Head of caudate nucleus (tissue), 42 donors: ENCODE data around the gene GJD2.

Experiments used
- DNase-seq, 42 donors: peaks; one replicate each; pipeline versions ENCODE4 v3.0.0 to v3.0.0-alpha.2; 2020 to 2021; ENCODE audit warnings: mixed read lengths in 7 of 42
- intact Hi-C: fragments of 100-400 bp; cut with DNase I; formaldehyde crosslinking; loops from one replicate; pipeline ENCODE4 v1.15.0; 2022

The GJD2 gene

DNA sequence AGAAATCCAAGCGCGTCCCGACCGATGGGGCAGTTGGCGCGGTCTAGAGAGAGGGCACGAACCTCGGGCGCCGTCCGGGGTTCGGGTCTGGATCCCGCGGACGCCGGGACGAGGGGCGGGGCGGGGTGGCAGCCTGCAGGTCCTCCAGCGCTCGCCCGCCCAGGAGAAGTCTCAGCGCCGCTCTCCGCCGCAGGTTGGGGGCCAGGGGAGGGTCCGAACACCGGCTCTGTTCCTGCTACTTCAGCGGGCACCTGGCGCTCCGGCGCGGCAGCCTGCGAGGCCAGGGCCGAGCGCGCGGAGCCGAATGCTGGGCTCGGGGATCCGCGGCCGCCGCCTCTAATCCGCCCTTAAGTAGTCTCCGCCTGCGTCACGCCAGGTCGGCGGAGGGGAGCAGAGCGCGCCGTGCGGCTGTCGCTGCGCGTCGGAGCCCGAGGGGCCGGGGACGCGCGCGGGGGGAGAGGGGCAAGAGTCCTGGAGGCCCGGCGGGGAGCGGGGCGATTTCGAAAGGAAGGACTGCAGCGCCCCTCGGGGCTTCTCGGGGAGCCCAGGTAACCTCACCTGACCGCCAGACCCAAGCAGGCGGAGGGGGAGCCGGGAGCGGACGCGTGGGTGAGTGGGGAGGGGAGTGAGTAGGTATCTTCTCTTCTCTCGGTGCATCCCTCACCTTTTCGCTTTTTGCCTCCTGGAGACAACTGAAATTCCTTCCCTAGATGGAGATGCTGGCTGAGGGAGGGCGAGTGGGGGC lies at the start of gene GJD2:
Gene GJD2 (minus strand): TSS at position 325 of the 745 bp plus-strand sequence. CDS start 510 bp downstream, outside the sequence.
- DNase-seq, result peak in 33 of 42 donors; percentile 5 to 63 (median 25)
- intact Hi-C loops, result no loop called here

- no peak for DNase-seq
- intact Hi-C loops, result no loop called here
Observed at GRCh38 chr15:34804113-34804512, 49.3 kb upstream of the GJD2 start.

DNA sequence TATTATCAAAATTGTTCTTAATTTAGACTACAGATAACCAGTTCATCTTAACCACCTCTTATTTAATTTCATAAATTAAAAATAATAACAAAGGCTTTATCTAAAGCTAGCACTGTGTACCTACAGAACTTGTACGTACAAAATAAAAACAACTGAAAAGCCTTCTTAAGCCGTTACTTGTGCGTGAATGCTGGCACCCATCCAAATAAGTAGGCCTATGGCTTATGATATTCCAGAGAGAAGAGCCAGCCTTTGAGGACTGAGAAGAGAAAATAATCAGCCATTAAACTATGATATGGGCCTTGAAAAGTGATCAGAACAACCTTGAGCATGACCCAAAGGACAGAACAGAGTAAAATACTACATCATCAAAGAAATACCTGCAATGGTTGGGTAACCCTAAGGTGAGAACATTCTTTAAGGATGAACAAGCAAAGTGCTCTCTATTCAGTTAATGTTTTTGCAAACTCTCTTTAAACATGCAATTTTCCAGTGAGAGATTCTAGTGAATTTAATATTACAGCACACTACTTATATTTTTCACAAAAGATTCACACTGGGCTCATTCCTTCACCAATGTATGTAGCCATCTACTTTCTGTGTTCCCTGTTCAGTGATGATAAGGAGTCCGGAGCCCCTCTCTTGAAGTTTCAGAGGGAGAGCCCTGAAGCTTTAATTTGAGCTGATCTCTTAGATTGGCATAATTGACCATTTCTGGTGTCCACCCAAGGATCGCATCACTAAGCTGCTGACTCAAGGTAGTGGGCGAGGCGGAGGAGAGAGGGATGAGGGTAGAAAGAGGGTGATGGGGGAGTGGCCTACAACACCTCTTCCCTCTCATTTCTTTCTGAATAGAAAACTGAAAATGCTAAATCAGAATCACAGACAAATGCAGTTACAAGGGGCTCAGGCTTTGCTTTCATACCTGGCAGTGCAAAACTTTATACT lies 48.3 kb upstream of the GJD2 start:
- intact Hi-C loops, result no loop called here
- no peak for DNase-seq

- no peak for DNase-seq
- intact Hi-C loops, result no loop called here
Observed at GRCh38 chr15:34802371-34802770, 47.6 kb upstream of the GJD2 start.

DNA sequence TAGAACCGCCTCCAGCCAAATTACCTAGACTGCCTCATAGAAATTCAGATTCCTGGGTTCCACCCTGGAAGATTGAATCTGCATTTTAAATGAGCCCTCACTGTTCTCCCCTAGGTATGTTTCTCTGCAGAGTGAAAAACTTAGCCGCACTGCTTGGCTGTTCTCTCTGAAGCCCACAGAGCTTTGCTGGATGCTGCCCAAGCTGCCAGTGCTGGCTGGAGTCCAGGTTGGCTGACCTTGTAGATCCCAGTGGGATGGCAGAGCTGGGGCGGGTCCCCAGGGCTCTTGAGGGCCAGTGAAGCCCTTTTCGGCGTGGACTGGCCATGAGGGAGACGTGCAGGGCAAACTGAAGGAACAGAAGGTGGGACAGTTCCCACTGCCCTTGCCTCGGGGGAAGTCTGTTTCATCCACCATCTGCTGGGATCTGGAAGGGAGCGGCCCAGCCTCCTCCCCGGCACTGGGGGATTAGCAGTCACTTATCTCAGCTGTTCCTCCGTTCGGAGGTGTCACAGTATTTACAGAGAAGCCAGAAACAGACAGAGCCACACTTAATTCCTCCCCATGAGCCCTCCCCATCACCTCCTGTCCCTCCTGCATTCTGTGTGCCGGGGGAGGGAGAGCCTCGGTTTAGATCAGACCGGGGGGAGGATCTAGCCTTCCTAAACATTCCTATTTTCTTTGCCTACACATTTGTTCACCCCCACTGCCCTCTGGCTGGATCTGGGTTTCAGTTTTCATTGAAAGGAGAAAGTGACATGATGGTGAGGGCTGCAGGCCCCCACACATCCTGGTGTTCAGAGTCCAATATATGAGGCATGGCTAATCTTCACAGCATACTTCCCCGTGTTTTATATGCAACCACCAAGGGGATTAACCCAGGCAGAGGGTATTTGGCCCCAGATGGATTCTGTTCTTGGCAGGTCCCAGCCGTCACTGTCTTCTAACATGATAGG lies 44.6 kb upstream of the GJD2 start:
- intact Hi-C loops, result no loop called here
- DNase-seq, result peak in 19 of 42 donors; percentile 9 to 45 (median 20)

GRCh38 chr15:34796847-34797435 lies 42.1 kb upstream of the GJD2 start:
- no peak for DNase-seq
- intact Hi-C loops, result no loop called here

DNA sequence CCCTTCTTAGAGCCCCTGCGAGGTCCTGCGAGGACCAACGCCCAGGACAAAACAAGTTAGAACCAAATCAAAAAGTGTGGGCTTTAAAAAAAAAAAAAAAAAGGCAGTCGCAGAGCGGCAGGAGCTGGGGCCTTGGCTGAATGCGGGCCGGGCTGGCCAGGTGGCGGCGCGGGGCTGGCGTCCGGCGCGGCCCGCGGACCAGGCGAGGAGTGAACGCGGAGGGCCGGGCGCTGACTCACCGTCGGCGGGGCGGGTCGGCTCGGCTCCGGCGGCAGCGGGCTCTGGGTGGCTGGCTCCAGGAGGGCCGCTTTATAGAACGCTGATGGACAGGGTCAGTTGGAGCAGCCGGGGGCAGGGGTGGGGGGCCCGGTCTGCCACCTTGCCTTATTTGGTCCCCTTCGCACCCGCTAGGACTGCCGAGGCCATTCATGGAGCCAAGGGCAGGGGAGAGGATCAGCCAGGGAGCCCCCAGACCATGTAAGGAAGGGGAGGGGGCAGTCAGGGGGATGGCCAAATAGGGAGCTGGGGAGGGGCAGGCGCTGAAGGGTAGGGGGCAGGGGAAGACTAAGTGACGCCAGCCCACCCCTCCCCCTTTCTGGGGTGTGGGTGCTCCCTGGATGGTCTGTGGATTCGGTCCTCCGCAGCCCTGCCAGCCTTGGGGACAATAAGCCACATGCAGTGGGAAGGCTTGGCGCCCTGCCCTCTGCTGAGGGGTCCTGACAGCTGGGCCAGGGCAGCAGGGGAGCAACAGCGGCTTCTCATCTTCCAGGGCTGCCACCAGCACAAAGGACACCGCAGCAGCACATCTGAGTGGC lies 40.7 kb upstream of the GJD2 start, which contains the start of gene ACTC1:
Gene ACTC1 (minus strand): TSS at position 283 of the 815 bp plus-strand sequence. CDS start 741 bp downstream, outside the sequence.
- DNase-seq, result peak in 17 of 42 donors; percentile 8 to 58 (median 22)
- intact Hi-C loops, result no loop called here

DNA sequence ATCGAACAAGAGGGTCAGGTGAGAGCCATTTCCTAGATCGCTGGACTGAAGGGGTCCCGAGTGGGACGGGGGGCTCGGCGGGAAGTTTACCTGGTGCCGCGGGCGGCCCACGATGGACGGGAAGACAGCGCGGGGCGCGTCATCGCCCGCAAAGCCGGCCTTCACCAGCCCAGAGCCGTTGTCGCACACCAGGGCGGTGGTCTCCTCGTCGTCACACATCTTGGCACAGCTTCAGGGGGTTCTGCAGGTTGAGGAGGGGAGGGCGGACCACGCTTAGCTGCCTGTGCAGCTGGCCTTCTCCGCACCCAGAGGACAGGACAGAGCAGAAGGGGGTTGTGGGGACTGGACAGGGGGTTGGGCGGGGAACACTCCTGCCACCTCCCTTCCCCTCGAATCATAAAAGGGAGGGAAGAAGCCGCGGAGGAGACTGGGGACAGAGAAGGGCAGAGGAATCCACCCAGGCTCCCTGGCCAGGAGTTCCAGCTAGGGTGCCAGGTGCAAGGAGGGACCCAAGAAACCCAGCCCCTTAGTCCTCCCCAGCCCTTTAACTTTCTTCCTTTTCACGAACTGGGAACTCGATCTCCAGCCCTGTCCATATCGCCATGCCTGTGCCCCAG lies 39.9 kb upstream of the GJD2 start:
- intact Hi-C loops, result no loop called here
- no peak for DNase-seq

DNA sequence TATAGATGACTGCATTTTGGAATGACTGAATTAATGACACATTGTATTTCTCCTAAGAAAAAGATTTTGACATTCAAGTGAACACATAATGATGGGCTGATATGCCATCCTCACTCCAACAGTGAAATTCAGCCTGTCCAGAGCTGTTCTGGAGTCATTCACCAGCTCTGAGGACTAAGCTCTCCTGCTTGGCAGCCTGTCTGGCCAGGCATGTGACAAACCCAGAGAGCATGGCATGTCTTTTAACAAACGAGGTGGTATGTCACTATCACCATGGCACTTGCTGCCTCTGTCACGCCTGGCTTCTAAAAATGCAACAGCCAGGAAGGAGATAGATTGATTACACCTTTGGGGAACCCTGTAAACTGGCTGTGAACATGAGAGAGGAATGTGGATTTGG lies 39.1 kb upstream of the GJD2 start:
- intact Hi-C loops, result no loop called here

GRCh38 chr15:34793071-34793470 lies 38.3 kb upstream of the GJD2 start:
- no peak for DNase-seq
- intact Hi-C loops, result no loop called here

More for the DNA sequence above, 39.1 kb upstream of the GJD2 start:
- no peak for DNase-seq

DNA sequence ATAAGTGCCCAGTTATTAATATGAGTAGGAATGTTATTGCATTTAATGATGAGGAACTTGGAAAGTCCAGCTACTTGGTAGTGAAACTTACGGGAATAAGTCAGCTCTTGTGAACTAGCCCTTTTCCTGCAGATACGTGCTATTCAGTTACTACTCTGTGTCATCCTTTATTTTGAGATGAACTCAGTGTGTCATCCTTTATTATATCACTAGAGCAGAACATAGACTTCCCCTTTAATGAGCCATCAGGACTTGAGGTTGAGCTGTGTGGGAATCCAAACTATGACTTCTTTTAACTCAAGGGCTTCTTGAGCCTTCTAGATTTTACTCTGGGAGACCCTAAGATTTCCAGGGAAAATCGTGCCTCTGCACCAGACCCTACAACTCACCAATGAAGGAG lies 36.9 kb upstream of the GJD2 start:
- intact Hi-C loops, result no loop called here
- DNase-seq, result no peak

DNA sequence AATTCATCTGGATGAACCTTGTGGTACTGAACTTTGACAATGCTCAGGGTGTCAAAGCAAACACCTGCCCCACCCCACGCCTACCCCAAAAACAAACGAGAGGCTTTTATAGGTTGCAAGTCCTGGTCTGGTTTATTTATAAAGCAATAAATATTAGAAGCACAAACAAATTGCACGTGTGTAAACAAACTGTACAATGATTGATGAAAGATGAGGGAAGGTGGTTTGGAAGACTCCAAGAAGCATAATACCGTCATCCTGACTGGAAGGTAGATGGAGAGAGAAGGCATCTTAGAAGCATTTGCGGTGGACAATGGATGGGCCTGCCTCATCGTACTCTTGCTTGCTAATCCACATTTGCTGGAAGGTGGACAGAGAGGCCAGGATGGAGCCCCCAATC lies 35.3 kb upstream of the GJD2 start:
- DNase-seq, result no peak
- intact Hi-C loops, result no loop called here

DNA sequence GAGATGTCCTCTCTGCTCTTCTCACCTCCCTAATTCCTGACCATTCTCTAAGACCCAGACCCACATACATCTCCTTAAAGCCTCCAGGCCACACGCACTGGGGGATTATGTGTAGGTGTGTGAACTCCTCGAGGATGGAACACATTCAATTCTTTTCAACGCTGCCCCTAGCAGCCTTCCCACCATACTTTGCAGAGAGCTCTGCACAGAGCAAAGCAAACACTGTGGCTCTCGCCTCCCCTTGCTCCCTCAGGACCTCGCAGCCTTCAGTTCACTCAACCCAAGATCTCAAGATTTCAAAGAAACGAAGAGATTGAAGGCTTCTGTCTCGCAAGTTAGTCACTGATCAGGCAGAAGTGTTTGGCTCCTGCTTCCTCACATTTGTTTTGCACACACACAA lies 34.5 kb upstream of the GJD2 start:
- intact Hi-C loops, result no loop called here
- no peak for DNase-seq

- DNase-seq, result no peak
- intact Hi-C loops, result no loop called here
Observed at GRCh38 chr15:34786206-34786605, 31.4 kb upstream of the GJD2 start.

DNA sequence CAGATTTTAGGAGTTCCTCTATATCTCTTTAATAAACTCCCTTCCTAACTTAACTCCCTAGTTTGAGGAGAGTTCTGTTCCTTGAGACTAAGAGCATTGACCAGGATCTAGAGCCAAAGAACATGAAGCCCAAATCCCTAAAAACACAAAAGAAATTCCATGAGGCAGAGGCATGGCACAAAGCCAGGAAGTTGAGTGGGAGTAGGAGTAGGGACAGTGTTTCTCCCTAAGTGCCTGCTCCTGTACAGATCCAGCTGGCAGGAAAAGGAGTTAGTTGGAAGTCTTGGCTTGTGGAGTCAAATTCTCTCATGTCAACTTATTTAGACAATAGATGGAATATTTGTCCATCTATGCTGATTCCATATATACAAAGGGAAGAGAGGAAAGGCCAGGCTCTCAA lies 29.2 kb upstream of the GJD2 start:
- no peak for DNase-seq
- intact Hi-C loops, result no loop called here

GRCh38 chr15:34783431-34783830 lies 28.6 kb upstream of the GJD2 start:
- intact Hi-C loops, result no loop called here
- DNase-seq, result no peak

- intact Hi-C loops, result no loop called here
- no peak for DNase-seq
Observed at GRCh38 chr15:34782901-34783300, 28.1 kb upstream of the GJD2 start.
